ENCODE results near the gene AQP6. TPM values are rescaled to one million over a fixed set of nuclear protein-coding genes. Genes with fewer than 3 reads are reported as not detected.

The AQP6 gene
- total and polyA plus RNA-seq, 2 experiments from 2014 or later: 0.23 TPM; not detected in 1

DNA sequence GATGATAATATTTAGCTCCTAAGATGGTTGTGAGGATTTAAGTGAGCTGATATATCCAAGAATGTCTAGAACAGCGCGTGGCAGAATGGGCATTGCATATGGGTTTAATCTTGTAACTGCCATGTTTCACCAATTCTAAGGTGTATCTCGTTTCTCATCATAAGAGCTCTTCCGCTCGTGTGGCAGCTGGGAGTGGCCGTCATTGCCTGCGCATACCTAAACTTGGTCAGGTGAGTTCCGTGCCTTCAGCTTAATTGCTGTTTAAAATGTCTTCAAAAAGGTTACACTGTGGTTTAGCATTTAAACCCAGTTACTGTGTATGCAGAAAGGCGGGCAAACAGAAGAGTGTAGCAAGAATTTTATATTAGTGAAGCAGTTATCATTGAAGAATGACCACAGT lies 26.7 kb upstream of the AQP6 start:
- H3K4me2 ChIP-seq: peak overlapping the region; percentile 68
- H3K4me1 ChIP-seq (ENCODE audit: insufficient read depth): no peaks in the 10 kb centered on the region
- no peaks in the 10 kb centered on the region for H3K79me2 ChIP-seq
- no peak for TF ChIP-seq CTCF (IDR thresholded peaks at IDR 0.05; ENCODE audit: poor library complexity)
- no peak for TF ChIP-seq EZH2phosphoT487 (IDR thresholded peaks at IDR 0.05; ENCODE audit: low read depth, severe bottlenecking, unreplicated experiment)
- no peak for TF ChIP-seq EZH2 (IDR thresholded peaks at IDR 0.05; ENCODE audit: borderline replicate concordance)
- H3K27ac ChIP-seq: peak overlapping the region; percentile 73
- H3K4me3 ChIP-seq: no peak overlapping the region
- H3K9me3 ChIP-seq (ENCODE audit: low read depth): no peaks in the 10 kb centered on the region
- no peaks in the 10 kb centered on the region for H3K9me2 ChIP-seq (replicated peaks; ENCODE audit: insufficient read depth)
- peak overlapping the region; percentile 49 for H2AFZ ChIP-seq
- no peak for DNase-seq (ENCODE audit: low spot score)
- 69% methylated on average over 9 of the region's 9 CpGs for WGBS (ENCODE audit: low lambda C conversion rate, missing lambda C conversion rate)
- no peaks in the 10 kb centered on the region for H3K36me3 ChIP-seq (replicated peaks; ENCODE audit: insufficient read depth, low read depth)
- H3K27me3 ChIP-seq: no peaks in the 10 kb centered on the region
- H4K20me1 ChIP-seq (ENCODE audit: insufficient read depth, poor library complexity, severe bottlenecking): no peaks in the 10 kb centered on the region

GRCh38 chr12:49946497-49946896 lies 26.2 kb upstream of the AQP6 start:
- Histone ChIP-seq H3K9me2 (replicated peaks; ENCODE audit: insufficient read depth) (no peaks in the 10 kb centered on the region), H3K4me2 (peak overlapping the region; percentile 68), H3K36me3 (replicated peaks; ENCODE audit: insufficient read depth, low read depth) (no peaks in the 10 kb centered on the region), H2AFZ (no peak overlapping the region), H3K4me1 (ENCODE audit: insufficient read depth) (no peaks in the 10 kb centered on the region), H4K20me1 (ENCODE audit: insufficient read depth, poor library complexity, severe bottlenecking) (no peaks in the 10 kb centered on the region), H3K9me3 (ENCODE audit: low read depth) (no peaks in the 10 kb centered on the region), H3K4me3 (no peak overlapping the region), H3K79me2 (no peaks in the 10 kb centered on the region), H3K27ac (peak overlapping the region; percentile 73), H3K27me3 (no peaks in the 10 kb centered on the region)
- no peak for DNase-seq (ENCODE audit: low spot score)
- TF ChIP-seq EZH2 (IDR thresholded peaks at IDR 0.05; ENCODE audit: borderline replicate concordance) (no peak), EZH2phosphoT487 (IDR thresholded peaks at IDR 0.05; ENCODE audit: low read depth, severe bottlenecking, unreplicated experiment) (no peak), CTCF (IDR thresholded peaks at IDR 0.05; ENCODE audit: poor library complexity) (no peak)
- WGBS (ENCODE audit: low lambda C conversion rate, missing lambda C conversion rate): 59% methylated on average over 3 of the region's 3 CpGs

GRCh38 chr12:49947593-49948226 lies 25.0 kb upstream of the AQP6 start:
- WGBS (ENCODE audit: low lambda C conversion rate, missing lambda C conversion rate): 82% methylated on average over 7 of the region's 7 CpGs

More at GRCh38 chr12:49947593-49948226, 25.0 kb upstream of the AQP6 start:
- DNase-seq (ENCODE audit: low spot score): no peak
- Histone ChIP-seq H3K9me3 (ENCODE audit: low read depth) (no peaks in the 10 kb centered on the region), H3K9me2 (replicated peaks; ENCODE audit: insufficient read depth) (no peaks in the 10 kb centered on the region), H3K27ac (no peak overlapping the region), H3K79me2 (no peaks in the 10 kb centered on the region), H3K4me3 (no peak overlapping the region), H3K4me2 (no peak overlapping the region), H3K4me1 (ENCODE audit: insufficient read depth) (no peaks in the 10 kb centered on the region), H2AFZ (no peak overlapping the region), H4K20me1 (ENCODE audit: insufficient read depth, poor library complexity, severe bottlenecking) (no peaks in the 10 kb centered on the region), H3K36me3 (replicated peaks; ENCODE audit: insufficient read depth, low read depth) (no peaks in the 10 kb centered on the region), H3K27me3 (no peaks in the 10 kb centered on the region)
- TF ChIP-seq EZH2 (IDR thresholded peaks at IDR 0.05; ENCODE audit: borderline replicate concordance): no peak
- TF ChIP-seq EZH2phosphoT487 (IDR thresholded peaks at IDR 0.05; ENCODE audit: low read depth, severe bottlenecking, unreplicated experiment): no peak
- TF ChIP-seq CTCF (IDR thresholded peaks at IDR 0.05; ENCODE audit: poor library complexity): no peak

Data from hepatocyte (in vitro differentiated cells).